HG02610 (cell line): ENCODE results near the gene TIMP3.

Experiments used
- ATAC-seq: cut with Tn5 transposase; IDR thresholded peaks from one replicate; pipeline ENCODE4 v1.9.1; 2021; ENCODE audit warnings: mild to moderate bottlenecking, moderate library complexity; ENCODE audit not compliant: unreplicated experiment

TIMP3 gene

DNA sequence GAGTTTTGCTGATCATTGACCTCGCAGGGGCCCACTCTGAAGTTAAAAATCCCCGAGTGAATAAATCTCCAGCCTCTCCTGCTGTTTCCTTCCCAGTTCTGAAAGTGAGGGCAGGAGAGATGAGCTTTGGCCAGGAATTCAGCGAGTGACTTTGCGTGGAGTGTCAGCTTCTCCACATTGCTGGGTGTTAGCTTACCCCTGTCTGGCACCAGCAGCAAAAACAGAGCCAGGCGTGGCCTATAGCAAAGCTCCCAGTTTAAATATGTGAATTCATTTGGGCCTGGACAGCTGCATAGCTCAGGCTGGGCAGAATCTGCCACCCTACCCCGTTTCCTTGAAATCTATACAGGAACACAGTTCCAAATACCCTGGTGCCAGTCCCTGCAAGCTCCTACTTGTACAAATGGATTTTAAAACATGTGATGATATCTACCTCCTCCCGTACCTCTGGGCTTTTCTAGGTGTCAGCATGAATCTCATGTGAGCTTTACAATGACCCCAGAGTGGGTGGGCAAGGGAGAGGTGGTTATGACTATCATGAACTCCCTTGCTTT lies 25.6 kb downstream of the TIMP3 start:
- ATAC-seq: no peak

DNA sequence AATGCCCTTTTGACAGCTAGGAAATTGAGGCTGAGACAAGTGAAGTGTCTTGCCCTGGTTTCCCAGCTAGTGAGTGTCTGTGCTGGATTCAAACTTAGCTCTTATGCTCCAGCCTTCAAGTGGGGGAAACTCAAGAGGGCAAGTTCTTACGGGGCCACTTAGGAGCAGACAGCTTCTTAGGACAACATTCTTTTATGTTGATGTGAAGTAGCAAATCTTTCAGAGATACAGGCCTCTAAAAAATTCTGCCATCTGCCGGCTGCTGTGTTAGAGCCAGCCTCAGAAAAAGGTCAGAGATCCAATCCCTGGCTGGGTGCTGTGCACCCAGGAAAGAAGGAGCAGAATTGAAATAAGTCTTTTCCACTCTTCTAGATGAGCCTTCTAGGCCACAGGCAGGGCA lies 26.6 kb downstream of the TIMP3 start:
- no peak for ATAC-seq

DNA sequence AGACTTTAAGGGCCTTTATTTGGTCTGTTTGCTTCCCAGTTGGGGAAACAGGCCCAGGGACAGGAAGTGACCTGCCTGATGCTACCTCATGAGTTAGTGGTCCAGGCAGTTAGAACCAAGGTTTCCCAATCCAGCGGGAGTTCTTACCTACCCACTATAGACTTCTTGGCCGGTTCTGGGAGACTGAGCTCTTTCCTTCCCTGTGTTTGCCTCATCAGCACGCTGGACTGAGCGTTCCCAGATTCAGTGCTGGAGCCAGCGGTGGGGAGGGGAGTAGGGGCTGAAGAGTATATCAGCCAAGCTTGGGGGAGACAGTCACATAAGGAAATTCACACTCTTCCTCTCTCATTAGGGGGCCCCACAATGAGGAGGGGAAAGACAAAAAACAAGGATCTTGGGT lies 27.1 kb downstream of the TIMP3 start:
- no peak for ATAC-seq

DNA sequence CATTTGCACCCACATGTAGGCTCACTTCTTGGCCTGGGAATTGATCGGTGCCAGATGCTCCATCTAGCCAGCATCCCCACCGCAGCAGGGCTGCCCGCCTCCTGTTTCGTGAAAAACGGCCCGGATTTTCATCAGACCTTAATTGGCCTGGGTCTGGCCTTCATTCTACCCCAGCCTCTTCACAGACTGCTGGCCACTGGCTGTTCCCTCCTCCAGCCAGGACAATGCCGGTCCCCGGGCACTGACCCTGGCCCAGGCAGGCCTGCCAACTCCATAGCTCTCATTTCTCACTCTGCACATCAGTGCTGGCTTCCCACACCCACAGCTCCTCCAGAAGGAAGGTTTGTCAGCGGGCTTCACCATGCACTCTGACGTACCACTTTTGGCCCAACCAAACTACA lies 27.9 kb downstream of the TIMP3 start:
- ATAC-seq: no peak

DNA sequence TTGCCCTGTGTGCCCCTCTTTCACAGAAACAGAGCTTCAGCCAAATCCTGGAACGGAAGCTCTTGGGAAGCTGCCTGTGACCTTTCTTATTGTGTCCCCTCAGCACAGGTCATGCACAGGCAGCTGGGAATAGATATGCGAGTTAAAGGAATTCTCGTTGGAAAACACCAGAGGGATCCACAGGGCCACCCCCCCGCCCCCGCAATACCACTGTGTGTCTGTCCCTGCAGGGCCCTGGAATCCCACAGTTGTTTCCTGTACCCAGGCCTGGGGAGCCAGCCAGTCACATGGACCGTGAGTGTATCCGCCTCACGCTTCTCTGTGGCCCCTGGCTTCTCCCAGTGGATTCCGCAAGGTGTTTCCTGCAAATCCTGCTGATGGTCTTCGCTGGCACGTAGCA lies 29.0 kb downstream of the TIMP3 start:
- ATAC-seq: no peak

DNA sequence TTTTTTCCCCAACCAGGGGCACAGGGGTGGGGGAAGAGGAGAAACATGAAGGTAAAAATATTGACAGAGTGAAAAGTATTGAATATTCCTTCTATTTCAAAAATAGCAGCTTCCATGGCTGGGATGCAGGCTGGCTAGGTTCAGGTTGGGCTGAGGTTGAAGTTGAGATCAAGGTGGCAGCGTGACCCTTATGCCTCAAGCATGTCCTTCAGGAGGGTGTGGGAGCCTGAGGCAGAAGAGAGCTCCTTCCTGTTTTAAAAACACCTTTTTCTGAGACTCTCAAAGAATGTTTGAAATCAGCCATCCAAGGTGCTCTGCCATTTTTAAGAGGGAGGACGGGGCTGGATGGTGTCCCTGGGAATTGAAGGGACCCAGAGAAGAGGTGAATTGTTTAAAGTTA lies 29.5 kb downstream of the TIMP3 start:
- no peak for ATAC-seq

DNA sequence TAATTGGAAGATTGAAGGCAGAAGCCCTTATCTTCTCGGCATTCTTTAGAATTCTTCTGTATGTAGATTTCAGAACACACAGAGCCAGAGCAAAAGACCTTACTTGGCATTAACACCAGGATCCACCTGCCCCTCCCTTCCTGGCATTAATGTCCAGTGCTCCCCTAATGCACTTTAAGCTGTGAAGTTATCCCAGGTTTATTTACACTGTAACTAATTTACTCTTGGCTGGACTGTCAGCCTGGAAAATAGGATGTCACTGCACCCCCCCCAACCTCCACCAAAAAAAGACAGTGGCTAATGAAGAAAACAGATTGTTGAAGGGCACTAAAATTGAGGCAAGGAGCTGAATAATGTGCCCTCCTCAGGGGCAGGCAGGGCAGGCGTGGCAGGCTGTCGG lies 30.1 kb downstream of the TIMP3 start:
- ATAC-seq: no peak

DNA sequence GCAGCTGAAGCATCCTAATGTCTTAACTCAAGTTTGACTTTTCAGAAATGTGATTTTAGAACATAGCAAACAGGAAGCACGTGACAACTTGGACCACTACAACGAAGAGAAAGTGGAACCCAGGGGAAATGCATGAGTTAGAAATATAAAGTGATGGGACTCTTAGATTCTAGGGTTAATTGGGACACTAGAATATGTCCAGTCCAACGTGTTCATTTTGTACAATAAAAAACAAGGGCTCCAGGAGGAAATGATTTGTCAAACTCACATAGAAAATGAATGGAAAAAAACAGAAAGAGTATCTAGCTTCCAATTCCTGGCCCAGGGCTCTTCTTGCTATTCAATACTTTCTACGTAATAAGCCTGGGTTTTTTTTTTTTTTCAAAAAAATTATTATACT lies 30.7 kb downstream of the TIMP3 start:
- no peak for ATAC-seq

DNA sequence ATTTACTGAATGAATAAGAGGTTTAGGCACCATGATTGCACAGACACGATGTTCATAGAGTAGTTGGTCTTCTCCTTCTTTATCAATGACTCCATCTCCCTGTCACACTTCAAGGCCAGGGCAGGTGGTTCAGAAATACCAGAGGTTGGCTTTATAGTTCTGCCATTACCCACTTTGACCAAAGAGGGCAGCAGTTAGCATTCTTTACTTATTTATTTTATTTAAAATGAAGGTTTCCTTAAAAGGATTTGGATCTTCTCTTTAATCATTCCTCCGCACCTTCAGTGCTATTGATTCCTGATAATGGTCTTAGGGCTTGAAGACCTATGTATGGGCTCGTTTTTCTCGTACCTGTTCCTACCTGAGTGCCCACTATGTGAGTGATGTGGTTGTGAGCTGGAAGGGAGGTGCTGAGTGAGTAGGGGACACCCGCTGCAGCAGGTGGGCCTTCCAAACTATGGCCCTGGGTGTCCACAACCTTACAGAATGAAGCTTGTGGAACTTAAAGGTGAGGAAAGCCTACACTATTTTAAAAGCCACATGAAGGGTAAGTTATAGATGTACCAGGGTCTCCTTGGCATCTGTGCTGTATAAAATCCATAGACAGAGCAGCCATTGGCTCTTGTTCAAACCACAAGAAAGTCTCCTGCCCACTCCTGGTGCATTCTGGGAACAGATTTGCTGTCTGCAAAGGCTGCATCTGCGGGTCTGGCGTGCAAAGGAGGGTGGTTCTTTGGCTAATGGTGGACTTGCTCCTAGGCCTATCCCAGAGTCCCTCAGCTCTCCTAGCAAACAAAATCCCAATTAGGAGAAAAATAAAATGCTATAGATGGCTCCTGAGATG lies 35.0 kb downstream of the TIMP3 start:
- no peak for ATAC-seq

DNA sequence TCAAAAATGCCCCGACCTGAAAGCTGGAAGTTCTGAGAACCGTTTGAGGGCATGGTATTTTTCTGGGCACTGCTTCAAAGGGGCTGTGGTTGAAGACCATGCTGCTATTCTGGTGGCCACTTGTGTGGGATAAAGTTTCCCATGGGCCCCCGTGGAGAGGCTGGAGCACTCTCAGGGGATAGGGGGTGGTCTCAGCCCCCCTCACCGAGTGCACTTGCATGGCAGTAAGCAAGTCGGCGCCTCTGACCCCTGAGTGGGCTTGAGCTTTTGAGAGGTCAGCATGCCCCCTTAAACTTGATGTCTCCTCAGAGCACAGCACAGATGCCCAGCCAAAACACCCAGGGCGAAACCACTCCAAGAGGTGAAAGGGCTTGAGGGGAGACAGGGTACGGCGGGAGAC lies 35.6 kb downstream of the TIMP3 start:
- no peak for ATAC-seq

DNA sequence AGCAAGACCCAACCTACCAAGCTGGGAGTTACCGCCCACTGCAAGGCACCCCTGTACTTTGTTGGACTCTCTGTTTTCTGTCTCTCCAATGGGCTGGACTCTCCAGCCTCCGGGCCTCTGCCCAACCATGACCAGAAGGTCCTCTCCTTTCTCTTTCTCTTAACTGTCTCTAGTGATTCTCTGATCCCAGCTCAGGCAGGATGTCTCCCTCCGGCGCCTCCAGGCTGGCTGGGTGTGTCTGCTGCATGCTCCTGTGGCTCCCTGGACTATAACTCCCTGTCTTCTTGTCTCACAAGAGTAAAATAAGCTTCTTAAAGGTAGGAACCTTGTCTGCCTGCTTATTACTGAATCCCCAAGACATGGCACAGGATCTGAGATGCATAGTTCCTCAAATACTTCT lies 36.3 kb downstream of the TIMP3 start:
- ATAC-seq: no peak

DNA sequence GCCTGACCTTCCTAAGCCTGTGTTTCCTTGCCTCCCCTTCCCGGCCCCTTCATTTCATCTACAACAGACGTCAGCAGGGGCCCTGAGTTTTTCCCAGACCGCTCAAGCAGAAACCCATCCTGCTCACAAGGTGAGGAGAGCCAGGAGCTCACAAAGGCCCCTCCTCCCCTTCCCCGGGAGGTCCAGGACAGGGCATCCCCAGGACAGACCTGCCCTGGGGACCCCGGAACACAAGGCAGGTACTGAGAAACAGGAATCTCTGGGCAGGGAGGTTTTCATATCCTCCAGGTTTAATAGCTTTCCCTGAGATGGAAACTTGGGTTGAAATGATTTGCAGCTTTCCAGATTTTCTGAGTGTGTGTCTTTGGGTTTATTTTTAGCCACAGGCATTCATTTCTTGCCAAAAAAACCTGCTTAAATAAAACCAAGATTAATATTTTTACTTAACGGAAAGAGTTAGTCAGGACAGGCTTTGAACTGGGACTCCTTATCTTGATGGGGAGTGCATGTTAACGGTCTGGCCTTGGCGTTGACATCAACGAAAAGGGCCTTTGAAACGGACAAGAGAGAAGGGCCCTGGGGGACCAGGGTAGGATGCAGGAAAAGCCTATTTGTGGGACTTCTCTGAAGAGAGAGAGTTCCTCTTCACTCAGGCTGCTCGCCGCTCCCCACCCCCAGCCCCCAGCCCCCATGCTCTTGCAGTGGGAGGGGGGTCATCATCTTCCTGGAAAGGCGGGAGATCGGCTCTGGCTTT lies 38.5 kb downstream of the TIMP3 start:
- no peak for ATAC-seq

DNA sequence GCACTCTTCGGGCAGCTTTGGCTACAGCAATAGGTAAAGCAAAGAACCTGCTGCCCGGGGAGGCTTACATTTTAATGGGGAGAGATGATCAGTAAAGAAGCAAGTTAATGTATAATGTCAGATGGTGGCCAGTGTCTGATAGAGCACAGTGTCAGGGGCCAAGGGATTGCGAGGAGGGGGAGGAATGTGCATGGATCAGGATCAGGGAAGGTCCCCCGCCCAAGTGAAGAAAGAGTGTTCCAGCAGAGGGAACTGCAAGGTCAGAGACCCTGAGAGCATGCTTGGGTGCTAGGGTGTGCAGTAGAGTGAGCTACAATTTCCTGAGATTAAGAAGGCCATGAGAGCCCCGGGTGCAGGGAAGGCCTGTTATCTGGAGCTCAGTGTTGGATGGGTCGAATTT lies 39.7 kb downstream of the TIMP3 start:
- ATAC-seq: no peak

DNA sequence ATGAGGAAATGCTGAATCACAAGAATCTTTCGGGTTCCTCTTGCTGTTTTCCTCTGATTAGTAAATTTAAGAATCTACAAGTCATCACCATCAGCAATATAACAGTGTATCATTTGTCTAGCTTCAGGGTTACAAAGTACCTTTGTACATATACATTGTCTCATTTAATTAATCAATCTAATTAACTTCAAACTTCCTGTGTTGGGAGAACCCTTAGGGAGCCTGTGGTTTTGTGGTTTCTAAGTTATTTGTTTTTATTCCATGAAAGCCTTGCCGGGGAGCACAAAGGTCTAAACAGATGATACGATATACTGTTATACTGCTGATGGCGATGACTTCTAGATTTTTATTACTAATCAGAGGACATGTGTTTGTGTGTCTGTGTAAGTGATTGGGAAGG lies 41.0 kb downstream of the TIMP3 start:
- no peak for ATAC-seq

DNA sequence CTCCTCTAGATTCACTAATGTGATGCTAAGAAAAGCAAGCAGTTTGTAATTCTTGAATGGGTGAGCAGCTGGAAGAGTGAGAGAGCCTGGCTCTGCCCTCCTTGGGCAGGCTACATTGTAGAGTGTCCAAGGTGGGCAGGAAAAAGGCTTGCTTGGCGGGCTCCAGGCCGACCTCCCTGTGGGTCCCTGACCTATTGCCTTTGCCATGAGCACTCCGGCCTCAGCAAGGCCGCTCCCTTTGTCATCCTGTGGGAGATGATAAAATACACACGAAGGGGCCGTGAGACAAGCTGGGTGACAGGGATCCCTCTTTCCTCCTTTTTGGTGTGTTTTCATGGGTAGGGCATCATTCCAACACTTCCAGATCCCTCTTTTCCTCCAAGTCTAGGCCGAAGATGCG lies 41.8 kb downstream of the TIMP3 start:
- ATAC-seq: no peak

DNA sequence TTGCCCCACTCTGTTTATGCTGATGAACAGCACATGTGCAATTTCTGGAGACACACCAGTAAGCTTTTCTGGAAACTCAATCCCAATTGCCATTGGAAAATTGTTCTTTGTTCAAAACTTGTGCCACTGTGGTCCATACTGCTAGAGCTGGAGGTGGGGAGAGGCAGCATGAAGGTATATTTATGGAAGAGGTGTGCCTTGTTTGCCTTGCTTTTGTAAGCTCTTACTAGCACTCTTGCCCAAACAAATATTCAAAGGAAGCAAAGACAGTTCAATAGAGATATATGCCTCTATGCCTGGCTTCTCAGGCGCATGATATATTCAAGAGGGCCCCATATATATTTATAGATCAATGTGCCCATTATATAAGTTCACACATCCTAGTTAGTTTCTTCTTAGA lies 42.7 kb downstream of the TIMP3 start:
- no peak for ATAC-seq

DNA sequence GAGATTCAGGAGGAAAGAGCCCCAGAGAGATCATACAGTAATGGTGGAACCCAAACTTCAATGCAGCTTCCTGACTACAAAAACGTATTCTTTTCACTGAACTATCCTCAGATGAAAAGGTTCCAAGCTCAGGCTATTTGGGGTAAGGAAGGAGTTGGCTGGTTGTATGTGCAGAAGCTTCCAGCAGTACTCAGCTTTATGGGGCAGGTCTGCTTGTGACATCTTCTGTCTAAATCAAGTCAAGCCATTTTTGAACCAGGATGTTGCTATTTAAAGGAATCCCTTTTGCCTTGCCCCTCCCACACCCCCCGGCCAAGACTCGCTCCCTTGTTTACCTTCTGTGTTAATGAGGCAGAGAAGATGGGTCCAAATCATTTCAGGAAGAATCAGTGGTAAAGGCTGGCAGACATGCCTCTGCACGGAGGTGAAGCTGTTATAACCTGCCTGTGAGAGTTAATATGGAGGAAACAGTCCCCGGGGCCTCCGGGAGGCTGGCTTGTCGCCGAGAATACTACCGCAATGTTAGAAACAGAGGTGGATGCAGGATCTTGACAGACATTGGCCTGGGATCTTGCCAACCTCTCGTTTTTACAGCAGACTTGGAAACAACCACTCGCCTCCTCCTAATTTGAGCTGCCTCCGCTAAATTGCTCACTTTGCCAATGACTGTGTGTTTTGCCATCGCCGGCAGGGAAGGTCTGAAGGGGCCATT lies 45.4 kb downstream of the TIMP3 start:
- ATAC-seq: no peak

DNA sequence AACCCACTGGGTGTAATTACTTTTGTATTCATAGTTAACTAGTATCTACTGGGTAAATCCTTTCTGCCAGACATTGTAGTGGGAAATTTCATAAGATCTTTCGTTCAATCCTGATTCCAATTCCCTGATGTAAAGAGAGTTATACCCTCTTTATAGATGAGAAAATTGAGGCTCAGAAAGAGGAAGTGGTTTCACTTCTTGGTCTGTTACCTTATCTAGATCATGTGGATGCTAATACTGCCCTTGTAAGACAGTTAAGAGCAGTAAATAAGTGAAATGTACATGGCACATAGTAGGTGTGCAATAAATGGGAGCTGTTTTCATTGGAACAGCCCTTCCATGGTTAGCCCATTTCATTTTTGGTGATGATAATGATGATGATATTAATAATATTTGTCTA lies 46.7 kb downstream of the TIMP3 start:
- no peak for ATAC-seq

DNA sequence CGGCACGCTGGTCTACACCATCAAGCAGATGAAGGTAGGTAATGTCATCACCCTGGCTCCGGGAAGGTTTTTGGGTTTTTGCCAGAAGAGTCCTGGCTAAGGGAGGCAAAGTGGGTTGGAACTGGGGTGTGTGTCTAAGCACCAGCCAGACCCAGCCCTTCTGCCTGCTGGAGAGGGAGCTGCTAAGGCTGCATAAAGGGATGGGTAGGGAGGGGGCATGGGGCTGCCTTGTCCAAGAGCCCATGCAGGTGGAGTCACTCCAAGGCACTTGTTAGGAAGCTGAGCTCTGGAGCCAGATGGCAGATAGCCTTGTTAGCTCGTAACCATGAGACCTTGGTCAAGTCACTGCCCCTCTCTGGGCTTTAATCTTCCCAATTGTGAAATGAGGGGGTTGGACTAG lies 48.0 kb downstream of the TIMP3 start:
- ATAC-seq: no peak

DNA sequence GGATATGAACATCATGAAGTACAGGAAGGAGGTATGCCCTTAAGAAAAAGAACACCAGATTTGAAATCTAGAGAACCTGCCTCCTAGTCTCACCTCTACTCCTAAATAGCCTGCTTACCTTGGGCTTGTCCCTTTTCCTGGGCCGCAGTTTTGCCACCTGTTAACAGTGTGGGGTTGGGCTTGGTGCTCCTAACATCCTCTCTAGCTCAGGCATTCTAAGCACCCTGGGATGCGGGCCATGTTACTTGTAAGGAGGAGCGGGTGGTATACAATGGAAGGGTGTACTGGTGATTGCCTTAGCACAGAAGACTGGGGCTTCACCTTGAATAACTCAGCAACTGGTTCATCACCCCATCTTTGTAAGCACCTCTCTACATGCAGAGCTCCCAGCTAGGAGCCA lies 48.7 kb downstream of the TIMP3 start:
- ATAC-seq: no peak
